NCI-H1930 (cell line): ENCODE data around the gene LBX1.

Source experiments
- DNase-seq, 2 experiments: peaks; one replicate each; lab custom pipeline; 2025; lab: John Stamatoyannopoulos, UW

LBX1 gene

GRCh38 chr10:101241840-101242707, 12.8 kb upstream of the LBX1 start:
- no peak for DNase-seq

GRCh38 chr10:101238732-101239105, 9.5 kb upstream of the LBX1 start:
- DNase-seq = no peak

- DNase-seq = no peak
Measured at GRCh38 chr10:101237982-101238731, 8.9 kb upstream of the LBX1 start.

GRCh38 chr10:101237081-101237981, 8.1 kb upstream of the LBX1 start:
- DNase-seq = no peak

GRCh38 chr10:101236376-101237080, 7.3 kb upstream of the LBX1 start:
- no peak for DNase-seq

- DNase-seq = no peak
Measured at GRCh38 chr10:101235766-101236165, 6.5 kb upstream of the LBX1 start.

- DNase-seq = no peak
Measured at GRCh38 chr10:101234333-101234732, 5.1 kb upstream of the LBX1 start.

GRCh38 chr10:101233863-101234262, 4.6 kb upstream of the LBX1 start:
- DNase-seq = no peak

GRCh38 chr10:101233443-101233842, 4.2 kb upstream of the LBX1 start:
- DNase-seq = no peak

- DNase-seq = no peak
Measured at GRCh38 chr10:101231912-101232689, 2.8 kb upstream of the LBX1 start.

GRCh38 chr10:101231092-101231491, 1.8 kb upstream of the LBX1 start:
- no peak for DNase-seq

- DNase-seq = no peak
Measured at GRCh38 chr10:101230183-101230917, 1.1 kb upstream of the LBX1 start.

GRCh38 chr10:101228966-101229265, 347 bp downstream of the LBX1 start:
- DNase-seq = no peak

- DNase-seq = no peak
Measured at GRCh38 chr10:101228153-101228965, 904 bp downstream of the LBX1 start.

- no peak for DNase-seq
Measured at GRCh38 chr10:101227429-101228152, 1.7 kb downstream of the LBX1 start.

GRCh38 chr10:101226491-101227428, 2.5 kb downstream of the LBX1 start:
- DNase-seq = no peak

GRCh38 chr10:101225846-101226421, 3.3 kb downstream of the LBX1 start:
- DNase-seq = no peak
